ENCODE results near the gene SLC6A13.

Gene SLC6A13

DNA sequence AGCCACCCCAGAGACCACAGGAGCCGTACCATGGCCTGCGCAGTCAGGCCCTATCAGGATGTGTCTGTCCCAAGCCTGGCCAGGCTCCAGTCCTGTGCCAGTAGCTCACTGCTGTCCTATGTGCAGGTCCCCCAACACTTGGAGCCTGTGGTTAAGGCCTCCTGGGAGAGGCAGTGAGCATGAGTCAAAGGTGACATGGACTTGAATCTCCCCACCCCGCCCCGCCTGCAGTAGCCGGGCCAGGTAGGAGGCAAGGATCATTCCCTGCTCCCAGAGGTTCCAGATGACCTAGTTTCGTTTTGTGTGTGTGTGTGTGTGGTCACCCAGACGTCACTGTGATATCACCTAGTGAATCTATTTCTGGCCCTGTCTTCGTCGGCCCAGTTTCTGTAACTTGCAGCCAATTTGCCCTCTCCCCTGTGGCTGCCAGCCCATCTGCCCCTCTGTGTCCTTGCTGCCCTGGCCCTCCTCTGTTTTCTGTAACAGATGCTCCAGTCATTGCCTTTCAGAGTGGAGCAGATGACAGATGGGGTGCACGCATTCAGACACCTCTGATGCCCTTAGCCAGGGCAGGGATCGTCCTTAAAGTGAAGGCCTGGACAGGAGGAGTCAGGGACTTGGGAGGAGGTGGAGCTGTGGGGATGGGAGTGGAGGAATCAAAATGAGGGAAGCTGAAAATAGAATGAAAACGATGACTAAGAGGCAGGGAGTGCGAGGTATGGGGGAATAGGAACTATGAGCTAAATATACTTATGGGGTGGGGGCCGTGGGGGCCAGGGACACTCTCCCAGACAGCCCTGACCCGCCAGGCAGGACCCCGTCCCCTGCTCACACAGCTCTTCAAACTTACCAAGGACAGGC lies 86.1 kb downstream of the SLC6A13 start:
- no peak for DNase-seq

GRCh38 chr12:175759-176158 lies 86.9 kb downstream of the SLC6A13 start:
- no peak for DNase-seq

DNA sequence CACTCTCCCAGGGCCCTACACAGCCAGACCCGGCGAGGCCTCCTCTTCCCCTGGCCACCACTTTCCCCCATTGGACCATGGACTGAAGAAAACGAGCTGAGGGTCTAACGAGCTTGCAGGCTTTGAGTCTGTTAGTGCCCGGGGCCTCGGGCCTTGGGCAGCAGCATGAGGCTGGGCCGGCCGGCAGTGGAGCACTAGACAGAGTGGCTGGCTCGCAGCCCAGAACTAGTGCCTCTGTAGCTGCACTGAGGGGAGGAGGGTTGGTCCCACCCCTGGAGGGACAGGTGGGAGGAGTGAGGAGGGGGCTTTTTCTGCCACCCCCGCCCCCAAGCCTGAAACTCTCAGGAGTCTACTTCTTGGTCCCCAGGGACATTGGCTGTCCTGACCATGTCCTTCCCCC lies 87.4 kb downstream of the SLC6A13 start:
- no peak for DNase-seq

GRCh38 chr12:174596-174995 lies 88.0 kb downstream of the SLC6A13 start:
- no peak for DNase-seq

DNA sequence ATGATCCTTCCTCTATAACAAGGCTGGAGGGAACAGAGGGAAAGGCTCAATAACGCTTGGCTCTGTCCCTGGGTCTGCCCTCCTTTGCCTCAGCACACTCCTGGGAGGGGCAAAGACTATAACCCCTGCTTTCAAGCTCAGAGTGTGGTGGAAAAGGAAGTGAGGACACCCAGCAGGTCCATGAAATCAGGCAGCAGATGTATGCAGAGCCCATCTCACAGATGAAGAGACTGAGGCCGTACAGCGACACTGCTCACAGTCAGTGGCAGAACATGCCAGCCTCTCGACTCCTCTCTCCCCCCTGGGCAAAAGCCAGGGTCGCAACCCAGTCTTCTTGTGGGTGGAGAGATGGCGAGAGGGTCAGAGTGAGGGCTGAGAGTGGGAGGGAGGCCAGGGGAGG lies 88.5 kb downstream of the SLC6A13 start:
- DNase-seq: no peak

- no peak for DNase-seq
Measured at GRCh38 chr12:172732-173161, 89.9 kb downstream of the SLC6A13 start.

- no peak for DNase-seq
Measured at GRCh38 chr12:171743-172676, 90.6 kb downstream of the SLC6A13 start.

DNA sequence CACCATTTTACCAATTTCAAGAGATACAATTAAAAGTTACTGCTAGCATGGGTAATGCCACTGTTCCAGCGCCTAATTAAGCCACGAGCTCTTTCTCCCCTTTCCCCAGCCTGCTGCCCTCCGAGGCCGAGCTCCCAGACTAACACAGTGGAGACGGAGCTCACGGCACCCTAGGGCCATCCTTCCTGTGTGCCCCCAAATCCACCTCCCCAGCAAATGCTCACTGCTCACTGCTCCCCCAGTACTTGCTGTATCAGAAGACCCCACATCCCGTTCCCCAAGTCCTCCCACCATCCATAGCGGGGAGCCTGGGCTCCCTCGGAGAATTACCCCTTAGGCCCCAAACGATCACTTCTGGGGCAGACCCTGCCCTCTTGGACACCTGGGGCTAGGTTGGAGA lies 91.4 kb downstream of the SLC6A13 start:
- DNase-seq: no peak

Data from SIG-M5 (cell line).